OCI-LY3 (cell line): ENCODE measurements around the gene CNOT3.

Source experiments
- CTCF ChIP-seq: fragments of 200-600, 300-600 bp; sonication (generic); IDR thresholded peaks from 2 replicates; pipeline ENCODE4 v1.5.1; 2014; ENCODE audit warnings: antibody characterized with exemption, low read length, low read depth
- EZH2phosphoT487 ChIP-seq: fragments of 200-600 bp; shearing (Covaris generic); IDR thresholded peaks from 2 replicates; pipeline ENCODE4 v1.6.1; 2018; ENCODE audit warnings: antibody characterized with exemption, mixed run types, low read depth

DNA sequence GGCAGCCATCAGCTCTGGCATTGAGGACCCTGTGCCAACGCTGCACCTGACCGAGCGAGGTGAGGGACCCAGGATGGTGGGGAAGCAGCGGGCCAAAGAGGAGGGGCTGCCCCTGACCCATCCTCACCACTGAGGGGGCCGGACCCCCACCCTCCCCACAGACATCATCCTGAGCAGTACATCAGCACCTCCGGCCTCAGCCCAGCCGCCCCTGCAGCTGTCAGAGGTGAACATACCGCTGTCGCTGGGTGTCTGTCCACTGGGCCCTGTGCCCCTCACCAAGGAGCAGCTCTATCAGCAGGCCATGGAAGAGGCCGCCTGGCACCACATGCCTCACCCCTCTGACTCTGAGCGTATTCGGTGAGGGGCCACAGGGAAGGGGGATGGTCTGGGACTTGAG is 14.7 kb downstream of the CNOT3 start:
- TF ChIP-seq CTCF (no peak), EZH2phosphoT487 (no peak)
